ENCODE measurements around the gene ZNF394. TPM values are rescaled to one million over a fixed set of nuclear protein-coding genes. Genes with fewer than 3 reads are reported as not detected.
"Not testable (repeated sequence)": the region's sequence is repeated elsewhere in the genome, so short reads cannot be mapped to it uniquely, and the experiment has no call there.

ZNF394 gene
- 17.6 TPM for total RNA-seq
- long read RNA-seq, transcript ZNF394-201 (3 exons, 2,179 nt), result major isoform, 12 of 14 reads
- long read RNA-seq, partial matches to known transcripts, result 0 of 14 reads
- long read RNA-seq, other reads (novel, unspliced or antisense), result 1 of 14 reads

DNA sequence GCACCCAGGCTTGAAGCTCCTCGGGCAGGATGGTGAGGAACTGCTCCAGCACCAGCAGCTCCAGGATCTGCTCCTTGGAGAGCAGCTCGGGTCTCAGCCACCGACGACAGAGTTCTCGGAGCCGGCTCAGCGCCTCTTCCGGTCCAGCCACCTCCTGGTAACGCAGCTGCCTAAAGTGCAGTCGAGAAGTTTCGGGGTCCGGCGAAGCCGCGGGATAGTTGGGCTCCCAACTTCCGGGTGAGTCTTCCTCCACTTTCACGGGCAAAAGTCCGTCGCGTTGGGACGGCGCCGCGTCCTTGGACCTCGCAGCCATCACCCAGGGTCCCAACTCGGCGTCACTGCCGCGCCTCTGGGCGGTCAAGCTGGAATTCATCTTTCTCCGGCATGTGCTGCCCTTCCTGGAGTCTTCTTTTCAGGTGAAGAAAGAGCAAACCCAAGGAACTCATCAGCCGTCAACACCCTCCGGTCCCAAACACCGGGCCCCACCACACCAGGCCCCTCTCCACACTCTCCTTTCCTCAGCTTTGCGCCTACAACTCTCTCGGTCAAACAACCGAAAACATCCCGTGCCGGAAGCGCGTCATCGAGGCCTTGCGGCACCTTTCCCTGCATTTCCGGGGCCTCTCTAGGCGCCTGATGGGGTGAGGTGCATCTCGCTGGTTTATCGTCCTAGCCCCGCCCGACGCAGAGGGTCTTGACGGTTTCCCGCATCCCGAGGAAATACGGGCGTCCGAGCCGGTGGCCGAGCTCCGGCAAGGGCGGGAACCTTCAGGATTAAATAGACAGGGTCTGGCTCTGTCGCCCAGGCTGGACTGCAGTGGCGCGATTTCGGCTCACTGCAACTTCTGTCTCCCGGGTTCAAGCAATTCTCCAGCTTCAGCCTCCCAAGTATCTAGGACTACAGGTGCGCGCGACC is at the start of gene ZNF394:
Gene ZNF394, minus strand, starts transcription at position 561 of the 916 bp plus-strand sequence. Its CDS starts 188 bp downstream, at position 373.
- intact Hi-C loops (cut with DNase I), result loop anchor here (5.0 kb wide), 1 partner anchor 52 kb away; the partner anchor contains the start of gene FAM200A
- peak; percentile 58 for ATAC-seq

DNA sequence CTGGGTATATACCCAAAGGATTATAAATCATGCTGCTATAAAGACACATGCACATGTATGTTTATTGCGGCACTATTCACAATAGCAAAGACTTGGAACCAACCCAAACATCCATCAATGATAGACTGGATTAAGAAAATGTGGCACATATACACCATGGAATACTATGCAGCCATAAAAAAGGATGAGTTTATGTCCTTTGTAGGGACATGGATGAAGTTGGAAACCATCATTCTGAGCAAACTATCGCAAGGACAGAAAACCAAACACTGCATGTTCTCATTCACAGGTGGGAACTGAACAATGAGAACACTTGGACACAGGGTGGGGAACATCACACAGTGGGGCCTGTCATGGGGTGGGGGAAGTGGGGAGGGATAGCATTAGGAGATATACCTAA is 49.5 kb upstream of the ZNF394 start:
- DNase-seq (ENCODE audit: missing footprints); ATAC-seq; intact Hi-C loops (cut with DNase I): not testable (repeated sequence)

More for the DNA sequence above, at the start of gene ZNF394:
- peak; percentile 97 for DNase-seq (ENCODE audit: missing footprints)

DNA sequence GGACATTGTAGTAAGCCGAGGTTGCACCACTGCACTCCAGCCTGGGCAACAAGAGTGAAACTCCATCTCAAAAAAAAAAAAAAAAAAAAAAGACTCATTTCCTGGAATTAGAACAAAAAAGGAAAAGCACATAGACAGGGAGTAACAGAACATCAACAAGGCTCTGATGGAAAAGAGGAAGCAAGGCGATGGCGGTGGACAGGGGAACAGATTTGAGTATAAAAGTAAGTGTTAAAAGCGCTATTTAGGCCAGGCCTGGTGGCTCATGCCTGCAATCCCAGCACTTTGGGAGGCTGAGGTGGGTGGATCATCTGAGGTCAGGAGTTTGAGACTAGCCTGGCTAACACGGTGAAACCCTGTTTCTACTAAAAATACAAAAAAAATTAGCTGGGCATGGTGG is 45.2 kb upstream of the ZNF394 start:
- intact Hi-C loops (cut with DNase I); DNase-seq (ENCODE audit: missing footprints); ATAC-seq: not testable (repeated sequence)

DNA sequence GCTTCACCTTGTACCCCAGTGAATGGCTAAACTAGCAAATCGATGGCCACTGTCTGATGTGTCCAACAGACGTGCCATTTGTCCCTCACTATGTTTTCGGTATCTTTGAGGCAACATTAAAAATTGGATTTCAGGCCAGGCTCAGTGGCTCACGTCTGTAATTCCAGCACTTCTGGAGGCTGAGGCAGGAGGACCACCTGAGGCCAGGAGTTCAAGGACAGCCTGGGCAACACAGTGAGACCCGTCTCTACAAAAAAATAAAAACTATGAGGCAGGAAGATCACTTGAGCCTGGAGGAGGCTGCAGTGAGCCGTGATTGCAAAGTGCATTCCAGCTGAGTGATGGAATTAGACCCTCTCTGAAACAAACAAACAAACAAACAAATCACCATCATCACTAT is 43.8 kb upstream of the ZNF394 start:
- DNase-seq (ENCODE audit: missing footprints) (no peak), ATAC-seq (no peak)
- intact Hi-C loops (cut with DNase I), result no loop called here

DNA sequence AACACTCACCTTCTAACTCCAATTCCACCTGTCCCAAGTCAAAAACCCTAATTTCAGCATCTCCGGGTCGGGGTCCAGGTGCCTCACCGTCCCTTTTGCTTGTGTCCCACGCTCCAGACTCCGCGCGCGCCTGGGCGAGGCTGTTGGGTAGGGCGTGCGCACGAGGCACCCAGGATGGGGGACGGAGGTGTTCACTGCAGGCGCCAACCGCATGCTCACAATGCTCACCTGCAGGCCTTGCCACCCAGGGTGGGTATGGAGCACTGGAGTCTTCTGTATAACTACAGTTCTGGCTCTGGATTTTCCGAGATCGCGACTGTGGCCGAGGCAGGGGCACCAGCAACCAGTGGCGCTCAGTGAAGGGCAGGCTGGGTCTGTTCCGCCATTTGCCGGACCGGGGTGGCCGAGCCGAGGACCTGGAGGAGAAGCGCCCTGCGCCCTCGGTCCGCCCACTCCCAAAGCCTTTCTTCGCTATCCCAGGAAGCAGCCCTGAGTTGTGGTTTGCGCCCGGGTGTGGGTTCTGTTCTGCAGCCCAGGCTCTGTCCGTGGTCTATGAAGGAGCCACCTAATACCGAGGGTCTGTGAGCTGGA is 43.1 kb upstream of the ZNF394 start:
- intact Hi-C loops (cut with DNase I), result no loop called here
- DNase-seq (ENCODE audit: missing footprints), result no peak
- ATAC-seq, result no peak

DNA sequence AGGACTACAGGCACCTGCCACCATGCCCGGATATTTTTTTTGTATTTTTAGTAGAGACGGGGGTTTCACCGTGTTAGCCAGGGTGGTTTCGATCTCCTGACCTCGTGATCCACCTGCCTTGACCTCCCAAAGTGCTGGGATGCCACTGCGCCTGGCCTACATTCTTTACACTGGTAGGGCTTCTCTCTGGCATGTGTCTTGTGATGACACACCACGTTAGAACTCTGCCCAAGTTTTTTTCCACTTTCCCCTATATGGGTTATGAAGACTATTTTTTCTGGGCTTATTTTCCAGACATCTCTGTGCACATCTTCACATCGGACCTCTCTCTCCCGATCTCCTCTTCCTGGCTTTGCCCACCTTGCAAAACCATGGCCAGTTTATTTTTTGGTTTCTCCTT is 41.1 kb upstream of the ZNF394 start:
- DNase-seq (ENCODE audit: missing footprints) (no peak), ATAC-seq (no peak)
- intact Hi-C loops (cut with DNase I), result no loop called here

DNA sequence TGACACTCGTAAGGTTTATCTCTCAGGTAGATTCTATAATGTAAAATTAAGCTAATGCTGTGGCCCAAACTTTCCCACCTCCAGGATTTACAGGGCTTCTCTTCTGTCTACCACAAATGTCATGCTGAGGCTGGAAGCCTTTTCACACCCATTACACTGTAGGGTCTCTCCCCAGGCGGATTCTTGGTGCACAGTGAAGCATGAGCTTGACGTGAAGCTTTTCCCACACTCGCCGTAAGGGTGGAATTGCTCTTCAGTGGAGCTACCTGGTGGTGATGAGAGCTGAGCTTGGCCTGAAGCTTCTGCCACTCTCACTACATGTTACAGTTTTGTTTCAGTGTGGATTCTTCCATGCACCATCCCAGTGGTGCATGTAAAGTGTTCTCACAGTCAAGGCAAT is 40.5 kb upstream of the ZNF394 start:
- intact Hi-C loops (cut with DNase I), result no loop called here
- ATAC-seq (no peak), DNase-seq (ENCODE audit: missing footprints) (no peak)

DNA sequence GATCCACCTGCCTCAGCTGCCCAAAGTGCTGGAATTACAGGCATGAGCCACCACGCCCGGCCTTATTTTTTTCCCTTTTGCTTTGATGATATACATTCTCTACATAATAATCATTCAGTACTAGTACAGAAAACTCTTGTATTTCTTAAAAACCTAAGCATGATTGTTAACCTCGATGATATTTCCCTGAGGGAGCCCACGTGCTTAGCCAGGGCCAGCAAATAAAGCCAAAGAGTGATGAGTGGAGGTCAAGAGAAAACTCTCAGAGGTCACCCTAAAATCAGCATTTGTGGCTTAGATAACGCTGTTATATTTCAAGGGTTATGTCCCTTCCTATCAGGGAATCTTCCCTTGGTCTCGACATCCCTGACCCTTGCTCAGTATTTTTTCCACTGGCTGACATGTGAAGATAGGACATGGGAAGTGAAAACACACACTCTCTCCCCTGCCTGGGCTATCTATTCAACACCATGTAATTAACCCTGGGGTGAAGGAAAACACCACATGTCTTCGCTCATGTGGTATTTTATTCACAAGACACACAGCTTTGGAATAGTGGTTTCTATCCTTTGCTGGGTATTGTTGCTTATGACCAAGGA is 39.2 kb upstream of the ZNF394 start:
- intact Hi-C loops (cut with DNase I), result no loop called here
- no peak for ATAC-seq
- no peak for DNase-seq (ENCODE audit: missing footprints)

DNA sequence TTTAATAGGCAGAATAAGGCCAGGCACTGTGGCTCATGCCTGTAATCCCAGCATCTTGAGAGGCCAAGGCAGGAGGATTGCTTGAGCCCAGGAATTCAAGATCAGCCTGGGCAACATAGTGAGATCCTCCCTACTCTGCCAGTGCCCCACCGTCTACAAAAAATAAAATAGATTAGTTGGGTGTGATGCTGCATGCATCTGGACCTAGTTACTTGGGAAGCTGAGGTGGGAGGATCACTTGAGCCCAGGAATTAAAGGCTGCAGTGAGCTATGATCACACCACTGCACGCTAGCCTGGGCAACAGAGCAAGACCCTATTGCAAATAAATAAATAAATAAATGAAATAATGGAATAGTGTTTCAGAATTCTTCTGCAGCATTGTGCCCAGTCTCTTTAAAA is 35.6 kb upstream of the ZNF394 start:
- no peak for ATAC-seq
- intact Hi-C loops (cut with DNase I), result no loop called here
- no peak for DNase-seq (ENCODE audit: missing footprints)

DNA sequence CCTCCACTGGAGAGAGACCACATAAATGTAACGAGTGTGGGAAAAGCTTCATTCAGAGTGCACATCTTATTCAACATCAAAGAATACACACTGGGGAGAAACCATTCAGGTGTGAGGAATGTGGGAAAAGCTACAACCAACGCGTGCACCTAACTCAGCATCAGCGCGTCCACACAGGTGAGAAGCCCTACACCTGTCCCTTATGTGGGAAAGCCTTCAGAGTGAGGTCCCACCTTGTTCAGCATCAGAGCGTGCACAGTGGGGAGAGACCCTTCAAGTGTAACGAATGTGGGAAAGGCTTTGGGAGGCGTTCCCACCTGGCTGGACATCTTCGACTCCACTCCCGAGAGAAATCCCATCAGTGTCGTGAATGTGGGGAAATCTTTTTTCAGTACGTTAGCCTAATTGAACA is 31.3 kb upstream of the ZNF394 start:
- intact Hi-C loops (cut with DNase I), result no loop called here
- ATAC-seq (no peak), DNase-seq (ENCODE audit: missing footprints) (no peak)

DNA sequence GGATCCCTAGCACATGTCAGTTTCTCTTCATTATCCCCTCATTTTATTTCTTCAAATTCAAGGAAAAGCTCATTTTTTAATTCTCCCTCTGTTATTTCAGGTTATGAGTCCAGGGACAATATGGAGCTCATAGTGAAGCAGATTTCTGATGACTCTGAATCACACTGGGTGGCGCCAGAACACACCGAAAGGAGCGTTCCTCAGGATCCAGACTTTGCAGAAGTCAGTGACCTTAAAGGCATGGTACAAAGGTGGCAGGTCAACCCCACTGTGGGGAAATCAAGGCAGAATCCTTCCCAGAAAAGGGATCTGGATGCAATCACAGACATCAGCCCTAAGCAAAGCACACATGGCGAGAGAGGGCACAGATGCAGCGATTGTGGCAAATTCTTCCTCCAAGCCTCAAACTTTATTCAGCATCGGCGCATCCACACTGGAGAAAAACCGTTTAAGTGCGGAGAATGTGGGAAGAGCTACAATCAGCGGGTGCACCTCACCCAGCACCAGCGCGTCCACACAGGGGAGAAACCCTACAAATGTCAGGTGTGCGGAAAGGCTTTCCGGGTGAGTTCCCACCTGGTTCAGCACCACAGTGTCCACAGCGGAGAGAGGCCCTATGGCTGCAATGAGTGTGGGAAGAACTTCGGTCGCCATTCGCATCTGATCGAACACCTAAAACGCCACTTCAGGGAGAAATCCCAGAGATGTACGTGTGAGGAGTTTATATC is 25.8 kb upstream of the ZNF394 start:
- ATAC-seq (no peak), DNase-seq (ENCODE audit: missing footprints) (no peak)
- intact Hi-C loops (cut with DNase I), result no loop called here

DNA sequence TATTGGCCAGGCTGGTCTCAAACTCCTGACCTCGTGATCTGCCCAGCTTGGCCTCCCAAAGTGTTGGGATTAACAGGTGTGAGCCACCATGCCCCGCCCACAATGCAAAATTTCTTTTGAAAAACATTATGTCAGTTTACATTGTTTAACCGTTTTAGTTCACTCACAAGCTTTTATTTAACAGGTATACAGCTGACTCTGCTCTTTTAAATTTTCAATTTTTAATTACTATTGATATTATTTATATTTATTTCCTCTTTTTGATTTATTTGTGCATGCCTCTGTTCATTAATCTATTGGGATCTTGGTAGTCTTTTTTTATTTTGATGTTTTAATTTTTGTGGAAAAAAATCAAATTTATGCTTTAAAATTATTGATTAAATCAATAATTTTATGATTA is 21.3 kb upstream of the ZNF394 start:
- ATAC-seq (no peak), DNase-seq (ENCODE audit: missing footprints) (no peak)
- intact Hi-C loops (cut with DNase I), result no loop called here

DNA sequence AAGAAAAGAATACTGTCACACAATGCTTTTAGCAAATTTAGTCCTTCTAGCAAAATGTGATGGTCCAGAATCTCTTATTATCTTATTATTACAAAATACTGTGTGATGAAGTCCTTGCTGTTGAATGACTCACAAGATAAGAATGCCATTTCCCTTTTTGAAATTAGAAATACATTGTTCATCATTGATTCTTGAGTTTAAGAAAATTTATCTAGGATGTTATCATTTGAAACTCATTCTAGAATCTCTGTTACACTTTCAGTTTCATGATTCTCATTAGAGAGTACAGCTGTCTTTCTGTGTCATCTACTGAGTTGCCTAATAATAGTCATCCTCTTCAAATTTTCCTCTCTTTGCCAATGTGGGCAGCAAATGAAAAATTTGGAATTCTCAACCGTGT is 14.0 kb upstream of the ZNF394 start:
- intact Hi-C loops (cut with DNase I), result no loop called here

DNA sequence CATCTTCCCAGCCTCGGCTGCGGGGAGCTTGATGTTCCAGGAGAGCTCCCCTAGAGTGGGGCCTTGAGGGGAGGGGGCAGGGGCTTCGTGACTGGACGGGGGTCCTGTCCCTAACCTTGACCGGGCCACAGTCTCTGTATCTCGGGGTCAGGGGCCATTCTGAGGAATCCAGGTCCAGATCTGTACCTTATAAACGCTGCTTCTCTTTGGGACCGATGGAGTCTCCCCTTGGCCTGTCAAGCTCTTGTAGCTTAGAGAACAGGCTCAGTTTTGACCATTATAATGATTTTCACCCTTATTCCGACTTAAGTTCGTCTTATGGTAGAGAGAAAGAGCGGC is 5.2 kb upstream of the ZNF394 start:
- ATAC-seq (no peak), DNase-seq (ENCODE audit: missing footprints) (no peak)
- intact Hi-C loops (cut with DNase I), result loop anchor here (2.0 kb wide), 2 partner anchors 32 to 66 kb away; partner anchors contain the start of genes CPSF4, PTCD1 and ZNF789

More for the DNA sequence above, 14.0 kb upstream of the ZNF394 start:
- DNase-seq (ENCODE audit: missing footprints) (no peak), ATAC-seq (no peak)

DNA sequence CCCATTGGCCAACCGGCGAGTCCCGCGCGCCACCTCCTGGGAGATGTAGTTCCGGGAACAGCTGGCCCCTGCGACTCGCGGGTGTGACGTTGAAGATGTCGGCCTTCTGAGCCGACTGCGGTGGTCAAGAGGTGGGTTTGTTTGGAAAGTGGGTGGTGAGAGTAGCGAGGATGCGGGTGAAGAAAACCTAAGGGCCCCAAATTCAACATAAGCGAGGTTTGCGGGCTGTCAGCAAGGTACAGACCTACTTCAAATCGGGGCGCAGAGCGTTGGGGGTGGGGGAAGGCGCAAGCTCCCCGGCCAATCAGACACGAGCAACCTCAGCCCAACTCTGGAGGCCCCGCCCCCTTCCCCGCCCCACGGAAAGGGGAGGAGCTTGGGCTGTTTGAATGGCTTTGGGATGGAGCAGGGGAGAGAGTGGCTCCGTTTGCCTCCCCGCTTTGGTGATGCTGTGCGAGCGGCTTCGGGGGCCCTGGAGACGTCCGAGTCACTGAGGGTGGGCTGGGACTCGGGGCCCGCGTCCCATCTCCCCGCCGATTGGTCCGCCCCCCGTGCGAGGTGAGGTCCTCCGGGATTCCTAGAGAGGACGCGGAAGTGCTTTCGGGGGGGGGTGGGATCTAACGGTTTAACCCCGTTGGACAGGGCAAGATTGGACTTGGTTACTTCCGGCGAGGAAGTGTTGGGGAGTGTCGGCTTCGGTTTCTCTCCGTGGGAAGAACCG is 4.7 kb upstream of the ZNF394 start, which contains the start of gene ZKSCAN5:
Gene ZKSCAN5, plus strand, starts transcription at position 60 of the 721 bp plus-strand sequence. CDS start 1,383 bp downstream, outside the sequence.
- DNase-seq (ENCODE audit: missing footprints), result peak; percentile 99
- intact Hi-C loops (cut with DNase I), result loop anchor here (2.0 to 5.0 kb wide), 3 partner anchors 32 to 66 kb away; partner anchors contain the start of genes CPSF4, FAM200A, PTCD1 and ZNF789
- ATAC-seq, result peak; percentile 96

DNA sequence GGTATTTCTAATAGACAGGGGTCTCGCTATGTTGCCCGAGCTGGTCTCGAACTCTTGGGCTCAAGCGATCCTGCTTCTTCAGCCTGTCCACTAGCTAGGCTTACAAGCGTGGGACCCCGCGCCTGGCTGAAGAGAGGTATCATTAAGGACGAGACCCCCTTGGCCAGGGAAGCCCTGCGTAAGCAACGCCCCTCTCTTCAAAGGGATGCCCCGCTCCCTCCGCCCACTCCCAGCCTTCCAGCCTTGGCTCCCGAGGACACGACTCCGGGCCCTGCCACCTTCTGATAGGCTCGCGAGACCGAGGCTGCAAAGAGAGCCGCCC is 4.2 kb upstream of the ZNF394 start:
- ATAC-seq (no peak), DNase-seq (ENCODE audit: missing footprints) (no peak)
- intact Hi-C loops (cut with DNase I), result loop anchor here (2.0 to 5.0 kb wide), 3 partner anchors 31 to 65 kb away; partner anchors contain the start of genes CPSF4, FAM200A, PTCD1 and ZNF789

DNA sequence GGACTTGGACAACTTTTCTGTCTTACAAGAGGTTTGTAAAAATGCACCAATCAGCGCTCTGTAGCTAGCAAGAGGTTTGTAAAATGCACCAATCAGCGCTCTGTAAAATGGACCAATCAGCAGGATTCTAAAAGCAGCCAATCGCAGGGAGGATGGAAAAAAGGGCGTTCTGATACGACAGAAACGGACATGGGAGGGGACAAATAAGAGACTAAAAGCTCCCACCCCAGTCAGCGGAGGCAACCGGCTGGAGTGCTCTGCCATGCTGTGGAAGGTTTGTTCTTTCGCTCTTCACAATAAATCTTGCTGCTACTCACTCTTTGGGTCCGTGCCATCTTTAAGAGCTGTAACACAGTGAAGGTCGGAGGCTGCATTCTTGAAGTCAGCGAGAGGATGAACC is 1.2 kb upstream of the ZNF394 start:
- intact Hi-C loops (cut with DNase I), result loop anchor here (5.0 kb wide), 1 partner anchor 51 kb away; the partner anchor contains the start of gene FAM200A
- not testable (repeated sequence) for ATAC-seq; DNase-seq (ENCODE audit: missing footprints)

DNA sequence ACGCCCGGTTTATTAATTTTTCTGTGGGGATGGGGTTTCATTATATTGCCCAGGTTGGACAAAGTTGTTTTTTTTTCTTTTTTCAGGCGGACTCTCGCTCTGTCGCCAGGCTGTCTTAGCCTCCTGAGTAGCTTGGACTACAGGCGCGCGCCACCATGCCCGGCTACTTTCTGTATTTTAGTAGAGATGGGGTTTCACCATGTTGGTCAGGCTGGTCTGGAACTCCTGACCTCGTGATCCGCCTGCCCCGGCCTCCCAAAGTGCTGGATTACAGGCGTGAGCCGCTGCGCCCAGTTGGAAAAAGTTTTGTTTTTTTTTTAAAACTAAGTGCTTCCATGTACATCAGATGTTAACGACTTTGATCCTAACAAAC is 542 bp upstream of the ZNF394 start:
- intact Hi-C loops (cut with DNase I), result loop anchor here (5.0 kb wide), 1 partner anchor 52 kb away; the partner anchor contains the start of gene FAM200A
- DNase-seq (ENCODE audit: missing footprints) (peak; percentile 62), ATAC-seq (no peak)

Data from Right ventricle myocardium inferior (tissue), 1 donor.